ENCODE measurements around the gene BANF1.
A peak's percentile ranks its signal among the peaks of the same experiment; 100 is the strongest.

BANF1 gene

GRCh38 chr11:66002648-66003225, 434 bp downstream of the BANF1 start (continued):
- TF ChIP-seq ZNF133 (tag by site-specific recombination; IDR thresholded peaks at IDR 0.05) (no peak), ZFHX2 (tag by site-specific recombination; conservative IDR thresholded peaks at IDR 0.05) (no peak), WT1 (tag by site-specific recombination; IDR thresholded peaks at IDR 0.05) (no peak), ZSCAN4 (tag by site-specific recombination; IDR thresholded peaks at IDR 0.05) (no peak), ZNF514 (tag by site-specific recombination; IDR thresholded peaks at IDR 0.05) (no peak), ZNF658 (tag by site-specific recombination; IDR thresholded peaks at IDR 0.05) (no peak), MEIS1 (CRISPR knock-in tag; IDR thresholded peaks at IDR 0.05; ENCODE audit: borderline replicate concordance) (no peak), ZNF10 (tag by site-specific recombination; IDR thresholded peaks at IDR 0.05) (no peak), ZNF362 (tag by site-specific recombination; IDR thresholded peaks at IDR 0.05) (no peak), ZNF324 (tag by site-specific recombination; IDR thresholded peaks at IDR 0.05) (no peak), ZNF266 (tag by site-specific recombination; IDR thresholded peaks at IDR 0.05; ENCODE audit: low read depth) (no peak), ZNF76 (tag by site-specific recombination; IDR thresholded peaks at IDR 0.05; ENCODE audit: borderline replicate concordance, low read depth) (no peak), HOXA7 (CRISPR knock-in tag; IDR thresholded peaks at IDR 0.05; ENCODE audit: borderline replicate concordance) (no peak), SP2 (tag by site-specific recombination; IDR thresholded peaks at IDR 0.05) (0 out of 2 replicates have a peak, but pooled peaks have one; percentile 4), SCRT2 (tag by site-specific recombination; IDR thresholded peaks at IDR 0.05) (peak; percentile 80), ZBTB8A (tag by site-specific recombination; IDR thresholded peaks at IDR 0.05) (no peak), ZNF48 (tag by site-specific recombination; IDR thresholded peaks at IDR 0.05) (no peak), ZNF561 (tag by site-specific recombination; IDR thresholded peaks at IDR 0.05; ENCODE audit: borderline replicate concordance) (no peak), ZNF501 (tag by site-specific recombination; IDR thresholded peaks at IDR 0.05) (no peak), SETDB1 (IDR thresholded peaks at IDR 0.05; ENCODE audit: insufficient read length, low read length) (no peak), ZNF513 (tag by site-specific recombination; IDR thresholded peaks at IDR 0.05) (no peak), ZNF155 (tag by site-specific recombination; IDR thresholded peaks at IDR 0.05) (no peak), SP7 (tag by site-specific recombination; IDR thresholded peaks at IDR 0.05) (no peak), ZBTB11 (tag by site-specific recombination; conservative IDR thresholded peaks at IDR 0.05; ENCODE audit: low read depth) (no peak), ZNF16 (tag by site-specific recombination; IDR thresholded peaks at IDR 0.05; ENCODE audit: low read depth) (no peak), ZNF366 (tag by site-specific recombination; conservative IDR thresholded peaks at IDR 0.05) (no peak)

All from HEK293 (cell line).